Heart right ventricle (tissue), 16 donors: ENCODE results near the gene MAN1A2. TPM values are rescaled to one million over a fixed set of nuclear protein-coding genes. Genes with fewer than 3 reads are reported as not detected.

ENCODE experiments used
- ATAC-seq, 8 donors: fragments of 200-7000 bp; cut with Tn5 transposase; one replicate each; pipeline ENCODE4 v1.9.1; 2020; ENCODE audit warnings: mild to moderate bottlenecking in 8 of 8, moderate library complexity in 8 of 8, moderate number of reproducible peaks in 1 of 8
- DNase-seq, 2 donors: peaks; one replicate each; pipeline ENCODE4 v3.0.0-alpha.2; 2020
- H3K27ac ChIP-seq, 10 donors: fragments of 200-600 bp; sonication (generic) in 2 of 10; one replicate each; pipeline versions ENCODE4 v1.5.0 to v1.8.0; 2020 to 2022; ENCODE audit warnings: mild to moderate bottlenecking in 3 of 10
- H3K27me3 ChIP-seq, 7 donors: fragments of 200-600 bp; one replicate each; pipeline ENCODE4 v1.8.0; 2021 to 2022; ENCODE audit warnings: mild to moderate bottlenecking in 2 of 7
- H3K36me3 ChIP-seq, 9 donors: fragments of 200-600 bp; sonication (generic) in 1 of 9; one replicate each; pipeline versions ENCODE4 v1.5.0 to v1.8.0; 2020 to 2022; ENCODE audit warnings: mild to moderate bottlenecking in 2 of 9
- H3K4me1 ChIP-seq, 9 donors: fragments of 200-600 bp; sonication (generic) in 1 of 9; one replicate each; pipeline versions ENCODE4 v1.5.0 to v1.8.0; 2020 to 2022; ENCODE audit warnings: mild to moderate bottlenecking in 4 of 9
- H3K4me3 ChIP-seq, 10 donors: fragments of 200-600 bp; sonication (generic) in 2 of 10; one replicate each; pipeline versions ENCODE4 v1.5.0 to v1.8.0; 2020 to 2022; ENCODE audit warnings: mild to moderate bottlenecking in 7 of 10, moderate library complexity in 2 of 10
- H3K9me3 ChIP-seq, 11 donors: fragments of 200-600 bp in 10 of 11; sonication (generic) in 2 of 11; one replicate each; pipeline versions ENCODE4 v1.5.0 to v1.8.0; 2013 to 2022; ENCODE audit warnings: mild to moderate bottlenecking in 2 of 11, control low read depth in 1 of 11, moderate library complexity in 1 of 11
- WGBS, 2 donors: extraction: QIAGEN DNeasy Blood & Tissue Kit; methylation state at CpG; one replicate each; pipeline ENCODE4 v1.1.7; 2013; ENCODE audit warnings: inconsistent platforms in 1 of 2; 5-methylcytosine and 5-hydroxymethylcytosine counted together
- intact Hi-C, 10 donors: fragments of 100-400 bp; cut with DNase I; formaldehyde crosslinking; loops; one replicate each; pipeline versions ENCODE4 v1.11.1 to v1.14.2; 2022
- polyA plus RNA-seq, 2 donors: library from polyadenylated mRNA; stranded (reverse); fragments of 200-250 nt; gene quantifications; one replicate each; pipeline ENCODE4 v1.2.3, GENCODE V29; 2013
- total RNA-seq, 10 donors: library from RNA; stranded (reverse); fragmentation: NEBNext Ultra II Directional in 3 of 10; extraction: Animal tissue kit (Norgen Biotek cat#: 25700) in 3 of 10; gene quantifications; one replicate each; pipeline versions ENCODE4 v1.2.1 to v1.2.4, GENCODE V29; 2021 to 2023
- TF ChIP-seq, protein P1 (sequence below), 9 donors: fragments of 200-600 bp; sonication (generic) in 2 of 9; IDR thresholded peaks; one replicate each; pipeline versions ENCODE4 v1.5.0 to v1.8.0; 2021 to 2022; ENCODE audit warnings: antibody characterized with exemption in 9 of 9, mild to moderate bottlenecking in 5 of 9, moderate library complexity in 1 of 9
- donor health status: Arrhythmogenic right ventricular cardiomyopathy.
- donor health status: ischemic (EF 13 %, LVEDD 7.1; RV severe dilation, severe dysfunction).
- donor health status: healthy with polysubstance abuse.
- donor health status: DM: no; HTN: yes; CAD: no.
- donor health status: DM: no; HTN: no; CAD: no.
- donor health status: ischemic (EF 25% LVEDD 6.9; RV normal size, moderate dysfunction).
- donor health status: ischemic (EF 25% LVEDD 5.7; RV mildly dilated, moderate dysfunction).
- donor health status: healthy.
- donor health status: DM: yes; HTN: yes; CAD: no.
- donor health status: Ischemic cardiomyopathy.
- donor health status: ischemic (EF 35%, LVEDD 5.7; RV mildly dilated, moderate dysfunction).
- donor health status: nonischemic (EF 11% LVEDD 7.7; RV severe dilation, severe dysfunction).
- donor health status: DM: yes; HTN: yes; CAD: no.
- donor health status: PGD.
- donor health status: ischemic (EF 29% LVEDD 5.4; RV normal size, mild dysfunction).
- donor health status: nonischemic (EF 23%, LVEDD 6.1; RV moderate dilation, normal function).

Gene MAN1A2
- total and polyA plus RNA-seq, 12 donors, result 5.1 to 37.3 (median 26.0) TPM

DNA sequence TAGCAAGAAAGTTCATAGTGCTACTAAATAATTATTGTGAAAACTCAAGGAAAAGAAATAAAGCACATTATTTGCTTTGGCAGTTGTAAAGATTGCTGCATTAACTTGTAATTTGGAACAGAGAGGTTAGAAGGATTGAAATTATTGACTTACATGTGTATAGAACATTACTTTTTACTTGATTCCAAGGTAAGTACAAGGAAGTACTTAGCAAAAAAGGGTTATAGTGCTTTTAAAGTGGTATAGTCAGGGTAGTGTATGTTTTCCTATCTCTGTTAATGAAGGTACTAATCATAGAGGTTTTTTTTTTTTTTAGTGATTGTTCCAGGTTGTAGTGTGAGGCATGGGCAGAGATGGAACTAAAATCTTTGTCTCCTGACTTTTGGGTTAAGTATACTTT lies 29.4 kb downstream of the MAN1A2 start:
- Histone ChIP-seq H3K9me3 (no peaks in the 10 kb centered on the region), H3K27ac (no peak overlapping the region), H3K36me3 (no peaks in the 10 kb centered on the region), H3K27me3 (no peaks in the 10 kb centered on the region), H3K4me1 (peaks cover 0 to 36% (median 18%) of the 10 kb centered on the region in 9 donors), H3K4me3 (no peak overlapping the region)
- intact Hi-C loops, result no loop called here
- ATAC-seq, result no peak
- no peak for DNase-seq
- TF ChIP-seq, protein P1, sequence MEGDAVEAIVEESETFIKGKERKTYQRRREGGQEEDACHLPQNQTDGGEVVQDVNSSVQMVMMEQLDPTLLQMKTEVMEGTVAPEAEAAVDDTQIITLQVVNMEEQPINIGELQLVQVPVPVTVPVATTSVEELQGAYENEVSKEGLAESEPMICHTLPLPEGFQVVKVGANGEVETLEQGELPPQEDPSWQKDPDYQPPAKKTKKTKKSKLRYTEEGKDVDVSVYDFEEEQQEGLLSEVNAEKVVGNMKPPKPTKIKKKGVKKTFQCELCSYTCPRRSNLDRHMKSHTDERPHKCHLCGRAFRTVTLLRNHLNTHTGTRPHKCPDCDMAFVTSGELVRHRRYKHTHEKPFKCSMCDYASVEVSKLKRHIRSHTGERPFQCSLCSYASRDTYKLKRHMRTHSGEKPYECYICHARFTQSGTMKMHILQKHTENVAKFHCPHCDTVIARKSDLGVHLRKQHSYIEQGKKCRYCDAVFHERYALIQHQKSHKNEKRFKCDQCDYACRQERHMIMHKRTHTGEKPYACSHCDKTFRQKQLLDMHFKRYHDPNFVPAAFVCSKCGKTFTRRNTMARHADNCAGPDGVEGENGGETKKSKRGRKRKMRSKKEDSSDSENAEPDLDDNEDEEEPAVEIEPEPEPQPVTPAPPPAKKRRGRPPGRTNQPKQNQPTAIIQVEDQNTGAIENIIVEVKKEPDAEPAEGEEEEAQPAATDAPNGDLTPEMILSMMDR (IDR thresholded peaks at IDR 0.05), result no peak

DNA sequence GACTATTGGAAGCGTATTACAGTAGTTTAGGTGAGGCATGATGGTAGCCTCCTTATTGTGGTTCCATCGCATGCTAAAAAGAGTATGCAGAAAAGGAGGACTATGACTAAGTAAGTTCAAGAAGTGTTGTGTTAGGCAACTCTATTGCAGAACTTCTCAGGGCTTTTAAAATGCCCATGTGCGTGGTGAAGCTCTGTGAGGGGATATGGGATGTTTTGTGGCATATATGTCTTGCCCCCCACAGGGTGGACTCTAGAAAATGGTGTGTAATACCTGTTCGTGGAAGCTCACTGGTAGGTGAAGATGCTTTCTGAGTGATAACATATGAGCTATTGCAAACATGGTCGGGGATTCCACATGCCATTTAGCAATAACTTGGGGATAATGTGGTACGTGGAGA lies 31.7 kb downstream of the MAN1A2 start:
- Histone ChIP-seq H3K4me1 (peaks cover 0 to 17% (median 0%) of the 10 kb centered on the region in 9 donors), H3K27me3 (no peaks in the 10 kb centered on the region), H3K9me3 (peaks cover 0 to 13% (median 2%) of the 10 kb centered on the region in 11 donors), H3K4me3 (no peak overlapping the region), H3K36me3 (peaks cover 0 to 21% (median 6%) of the 10 kb centered on the region in 9 donors), H3K27ac (no peak overlapping the region)
- DNase-seq (no peak), ATAC-seq (no peak)
- intact Hi-C loops, result no loop called here
- TF ChIP-seq, protein P1 (IDR thresholded peaks at IDR 0.05), result no peak
- WGBS, 2 donors, result 81 to 82% methylated on average over 6 of the region's 6 CpGs

GRCh38 chr1:117401761-117402160 lies 34.5 kb downstream of the MAN1A2 start:
- peaks cover 0 to 13% (median 2%) of the 10 kb centered on the region in 11 donors for H3K9me3 ChIP-seq
- H3K27me3 ChIP-seq, result no peaks in the 10 kb centered on the region
- intact Hi-C loops, result no loop called here
- peaks cover 0 to 43% (median 8%) of the 10 kb centered on the region in 9 donors for H3K36me3 ChIP-seq
- no peak overlapping the region for H3K27ac ChIP-seq
- DNase-seq (no peak), ATAC-seq (no peak)
- peaks cover 0 to 13% (median 0%) of the 10 kb centered on the region in 9 donors for H3K4me1 ChIP-seq
- H3K4me3 ChIP-seq, result no peak overlapping the region
- TF ChIP-seq, protein P1 (IDR thresholded peaks at IDR 0.05), result no peak

DNA sequence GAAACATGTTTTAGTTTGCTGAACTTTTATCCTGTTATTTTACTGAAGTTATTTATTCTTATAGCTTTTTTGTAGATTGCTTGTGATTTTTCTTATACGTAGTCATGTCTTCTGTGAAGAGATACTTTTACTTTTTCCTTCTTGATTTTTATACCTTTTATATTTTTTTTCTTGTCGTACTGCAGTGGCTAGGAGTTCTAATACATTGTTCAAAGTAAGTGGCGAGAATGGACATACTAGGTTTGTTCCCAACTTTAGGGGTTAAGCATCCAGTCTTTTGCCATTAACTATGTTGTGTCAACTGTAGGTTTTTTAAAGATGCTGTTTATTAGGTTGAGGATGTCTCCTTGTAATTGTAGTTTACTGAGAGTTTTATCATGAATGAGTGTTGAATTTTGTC lies 36.3 kb downstream of the MAN1A2 start:
- 98% methylated on average over 3 of the region's 3 CpGs for WGBS, 2 donors
- peaks cover 0 to 54% (median 8%) of the 10 kb centered on the region in 9 donors for H3K36me3 ChIP-seq
- ATAC-seq (no peak), DNase-seq (no peak)
- no peak overlapping the region for H3K4me3 ChIP-seq
- no peaks in the 10 kb centered on the region for H3K27me3 ChIP-seq
- no peak overlapping the region for H3K27ac ChIP-seq
- TF ChIP-seq, protein P1 (IDR thresholded peaks at IDR 0.05), result no peak
- peaks cover 0 to 13% (median 0%) of the 10 kb centered on the region in 9 donors for H3K4me1 ChIP-seq
- peaks cover 0 to 13% (median 2%) of the 10 kb centered on the region in 11 donors for H3K9me3 ChIP-seq
- intact Hi-C loops, result no loop called here
